ENCODE results near the gene SPATA18.

SPATA18 gene

GRCh38 chr4:52051213-52051614 is at the start of gene SPATA18:
Gene SPATA18 (plus strand): TSS chr4:52051304. CDS start chr4:52051705, 401 bp downstream.
- peak; percentile 27 for DNase-seq
- Mint-ChIP-seq H3K4me3 (peak within 1 kb of the TSS; percentile 68), H3K36me3 (ENCODE audit: low read depth) (no peaks in the 10 kb centered on the region), H3K27me3 (peaks cover 86% of the 10 kb centered on the region), H3K4me1 (ENCODE audit: low read depth) (peaks cover 18% of the 10 kb centered on the region), H3K9me3 (no peaks in the 10 kb centered on the region), H3K27ac (no peak within 1 kb of the TSS)

GRCh38 chr4:52001616-52002015 is 49.5 kb upstream of the SPATA18 start:
- H3K27me3 Mint-ChIP-seq, result peaks cover 3% of the 10 kb centered on the region
- H3K36me3 Mint-ChIP-seq (ENCODE audit: low read depth), result no peaks in the 10 kb centered on the region
- no peak for DNase-seq
- H3K9me3 Mint-ChIP-seq, result no peaks in the 10 kb centered on the region
- H3K4me1 Mint-ChIP-seq (ENCODE audit: low read depth), result no peaks in the 10 kb centered on the region
- H3K27ac Mint-ChIP-seq, result no peak overlapping the region
- H3K4me3 Mint-ChIP-seq, result no peak overlapping the region

GRCh38 chr4:52004414-52004813 is 46.7 kb upstream of the SPATA18 start:
- H3K9me3 Mint-ChIP-seq, result no peaks in the 10 kb centered on the region
- no peaks in the 10 kb centered on the region for H3K4me1 Mint-ChIP-seq (ENCODE audit: low read depth)
- DNase-seq, result no peak
- no peaks in the 10 kb centered on the region for H3K27me3 Mint-ChIP-seq
- no peak overlapping the region for H3K4me3 Mint-ChIP-seq
- H3K27ac Mint-ChIP-seq, result no peak overlapping the region
- H3K36me3 Mint-ChIP-seq (ENCODE audit: low read depth), result no peaks in the 10 kb centered on the region

- no peaks in the 10 kb centered on the region for H3K36me3 Mint-ChIP-seq (ENCODE audit: low read depth)
- no peaks in the 10 kb centered on the region for H3K9me3 Mint-ChIP-seq
- no peak overlapping the region for H3K4me3 Mint-ChIP-seq
- no peak overlapping the region for H3K27ac Mint-ChIP-seq
- no peaks in the 10 kb centered on the region for H3K4me1 Mint-ChIP-seq (ENCODE audit: low read depth)
- no peaks in the 10 kb centered on the region for H3K27me3 Mint-ChIP-seq
- no peak for DNase-seq
Observed at GRCh38 chr4:52005604-52006273, 45.4 kb upstream of the SPATA18 start.

- no peaks in the 10 kb centered on the region for H3K36me3 Mint-ChIP-seq (ENCODE audit: low read depth)
- H3K9me3 Mint-ChIP-seq, result no peaks in the 10 kb centered on the region
- no peak for DNase-seq
- H3K27ac Mint-ChIP-seq, result no peak overlapping the region
- no peaks in the 10 kb centered on the region for H3K27me3 Mint-ChIP-seq
- H3K4me1 Mint-ChIP-seq (ENCODE audit: low read depth), result no peaks in the 10 kb centered on the region
- H3K4me3 Mint-ChIP-seq, result no peak overlapping the region
Observed at GRCh38 chr4:52006887-52007286, 44.2 kb upstream of the SPATA18 start.

GRCh38 chr4:52010986-52011385 is 40.1 kb upstream of the SPATA18 start:
- H3K27me3 Mint-ChIP-seq, result no peaks in the 10 kb centered on the region
- H3K27ac Mint-ChIP-seq, result no peak overlapping the region
- H3K4me1 Mint-ChIP-seq (ENCODE audit: low read depth), result no peaks in the 10 kb centered on the region
- DNase-seq, result no peak
- H3K36me3 Mint-ChIP-seq (ENCODE audit: low read depth), result no peaks in the 10 kb centered on the region
- H3K4me3 Mint-ChIP-seq, result no peak overlapping the region
- H3K9me3 Mint-ChIP-seq, result no peaks in the 10 kb centered on the region

GRCh38 chr4:52012651-52013050 is 38.5 kb upstream of the SPATA18 start:
- Mint-ChIP-seq H3K27ac (no peak overlapping the region), H3K4me1 (ENCODE audit: low read depth) (no peaks in the 10 kb centered on the region)

GRCh38 chr4:52014903-52015302 is 36.2 kb upstream of the SPATA18 start:
- H3K27ac Mint-ChIP-seq, result no peak overlapping the region
- H3K4me1 Mint-ChIP-seq (ENCODE audit: low read depth), result no peaks in the 10 kb centered on the region
- DNase-seq, result no peak
- no peak overlapping the region for H3K4me3 Mint-ChIP-seq
- H3K27me3 Mint-ChIP-seq, result no peaks in the 10 kb centered on the region
- no peaks in the 10 kb centered on the region for H3K36me3 Mint-ChIP-seq (ENCODE audit: low read depth)
- no peaks in the 10 kb centered on the region for H3K9me3 Mint-ChIP-seq

More at GRCh38 chr4:52012651-52013050, 38.5 kb upstream of the SPATA18 start:
- H3K4me3 Mint-ChIP-seq, result no peak overlapping the region
- DNase-seq, result no peak
- H3K36me3 Mint-ChIP-seq (ENCODE audit: low read depth), result no peaks in the 10 kb centered on the region
- no peaks in the 10 kb centered on the region for H3K27me3 Mint-ChIP-seq
- no peaks in the 10 kb centered on the region for H3K9me3 Mint-ChIP-seq

- Mint-ChIP-seq H3K27me3 (no peaks in the 10 kb centered on the region), H3K4me3 (no peak overlapping the region), H3K36me3 (ENCODE audit: low read depth) (no peaks in the 10 kb centered on the region), H3K9me3 (no peaks in the 10 kb centered on the region), H3K4me1 (ENCODE audit: low read depth) (no peaks in the 10 kb centered on the region), H3K27ac (no peak overlapping the region)
- no peak for DNase-seq
Observed at GRCh38 chr4:52015366-52015765, 35.7 kb upstream of the SPATA18 start.

- Mint-ChIP-seq H3K36me3 (ENCODE audit: low read depth) (no peaks in the 10 kb centered on the region), H3K4me3 (no peak overlapping the region), H3K9me3 (no peaks in the 10 kb centered on the region), H3K4me1 (ENCODE audit: low read depth) (no peaks in the 10 kb centered on the region), H3K27me3 (no peaks in the 10 kb centered on the region), H3K27ac (no peak overlapping the region)
- DNase-seq, result no peak
Observed at GRCh38 chr4:52016981-52017380, 34.1 kb upstream of the SPATA18 start.

GRCh38 chr4:52017814-52018213 is 33.3 kb upstream of the SPATA18 start:
- Mint-ChIP-seq H3K36me3 (ENCODE audit: low read depth) (peaks cover 6% of the 10 kb centered on the region), H3K27ac (no peak overlapping the region), H3K4me1 (ENCODE audit: low read depth) (no peaks in the 10 kb centered on the region), H3K9me3 (no peaks in the 10 kb centered on the region), H3K4me3 (no peak overlapping the region), H3K27me3 (no peaks in the 10 kb centered on the region)
- DNase-seq, result no peak

GRCh38 chr4:52019936-52020657 is 31.0 kb upstream of the SPATA18 start, which contains the start of gene LRRC66:
Gene LRRC66 (minus strand): TSS chr4:52020363. CDS start chr4:52017613, 2,750 bp downstream.
- DNase-seq, result no peak
- Mint-ChIP-seq H3K27me3 (no peaks in the 10 kb centered on the region), H3K4me3 (no peak within 1 kb of the TSS), H3K36me3 (ENCODE audit: low read depth) (peaks cover 19% of the 10 kb centered on the region), H3K4me1 (ENCODE audit: low read depth) (no peaks in the 10 kb centered on the region), H3K27ac (no peak within 1 kb of the TSS), H3K9me3 (no peaks in the 10 kb centered on the region)

- Mint-ChIP-seq H3K9me3 (no peaks in the 10 kb centered on the region), H3K27me3 (no peaks in the 10 kb centered on the region), H3K4me3 (no peak overlapping the region), H3K27ac (no peak overlapping the region), H3K4me1 (ENCODE audit: low read depth) (peaks cover 6% of the 10 kb centered on the region), H3K36me3 (ENCODE audit: low read depth) (peaks cover 48% of the 10 kb centered on the region)
- no peak for DNase-seq
Observed at GRCh38 chr4:52028970-52029369, 22.1 kb upstream of the SPATA18 start.

GRCh38 chr4:52032005-52032404 is 19.1 kb upstream of the SPATA18 start:
- no peak overlapping the region for H3K27ac Mint-ChIP-seq
- no peak overlapping the region for H3K4me3 Mint-ChIP-seq
- peaks cover 33% of the 10 kb centered on the region for H3K36me3 Mint-ChIP-seq (ENCODE audit: low read depth)
- H3K9me3 Mint-ChIP-seq, result no peaks in the 10 kb centered on the region
- peaks cover 18% of the 10 kb centered on the region for H3K4me1 Mint-ChIP-seq (ENCODE audit: low read depth)
- DNase-seq, result no peak
- H3K27me3 Mint-ChIP-seq, result no peaks in the 10 kb centered on the region

- peaks cover 30% of the 10 kb centered on the region for H3K4me1 Mint-ChIP-seq (ENCODE audit: low read depth)
- H3K9me3 Mint-ChIP-seq, result no peaks in the 10 kb centered on the region
- H3K27me3 Mint-ChIP-seq, result peaks cover 7% of the 10 kb centered on the region
- no peak overlapping the region for H3K4me3 Mint-ChIP-seq
- H3K27ac Mint-ChIP-seq, result no peak overlapping the region
- peaks cover 16% of the 10 kb centered on the region for H3K36me3 Mint-ChIP-seq (ENCODE audit: low read depth)
- no peak for DNase-seq
Observed at GRCh38 chr4:52035190-52035589, 15.9 kb upstream of the SPATA18 start.
